GM06990 (cell line): Measurements from ENCODE around the gene CYB561D2.

ENCODE experiments used
- DNase-seq: peaks from one replicate; pipeline ENCODE4 v3.0.0-alpha.2; 2011; ENCODE audit not compliant: insufficient read length; ENCODE audit errors: extremely low read depth
- H3K27me3 ChIP-seq: replicated peaks from 2 replicates; pipeline ENCODE4 v1.6.0; 2011; ENCODE audit warnings: low read length; ENCODE audit not compliant: control insufficient read depth, insufficient read depth
- H3K36me3 ChIP-seq: 2 replicates; pipeline ENCODE4 v1.5.1; 2011; ENCODE audit warnings: low read length; ENCODE audit not compliant: control insufficient read depth, insufficient read depth
- H3K4me3 ChIP-seq: replicated peaks from 2 replicates; pipeline ENCODE4 v1.5.1; 2011; ENCODE audit warnings: low read depth, mild to moderate bottlenecking, control low read depth, low read length
- TF ChIP-seq, protein P1 (sequence below): IDR thresholded peaks from 2 replicates; pipeline ENCODE4 v1.5.1; 2011; ENCODE audit warnings: low read length, control low read depth, mild to moderate bottlenecking, inconsistent platforms; ENCODE audit not compliant: insufficient read depth, poor library complexity, severe bottlenecking

Gene CYB561D2

GRCh38 chr3:50381383-50381782 is 30.7 kb downstream of the CYB561D2 start:
- TF ChIP-seq, protein P1, sequence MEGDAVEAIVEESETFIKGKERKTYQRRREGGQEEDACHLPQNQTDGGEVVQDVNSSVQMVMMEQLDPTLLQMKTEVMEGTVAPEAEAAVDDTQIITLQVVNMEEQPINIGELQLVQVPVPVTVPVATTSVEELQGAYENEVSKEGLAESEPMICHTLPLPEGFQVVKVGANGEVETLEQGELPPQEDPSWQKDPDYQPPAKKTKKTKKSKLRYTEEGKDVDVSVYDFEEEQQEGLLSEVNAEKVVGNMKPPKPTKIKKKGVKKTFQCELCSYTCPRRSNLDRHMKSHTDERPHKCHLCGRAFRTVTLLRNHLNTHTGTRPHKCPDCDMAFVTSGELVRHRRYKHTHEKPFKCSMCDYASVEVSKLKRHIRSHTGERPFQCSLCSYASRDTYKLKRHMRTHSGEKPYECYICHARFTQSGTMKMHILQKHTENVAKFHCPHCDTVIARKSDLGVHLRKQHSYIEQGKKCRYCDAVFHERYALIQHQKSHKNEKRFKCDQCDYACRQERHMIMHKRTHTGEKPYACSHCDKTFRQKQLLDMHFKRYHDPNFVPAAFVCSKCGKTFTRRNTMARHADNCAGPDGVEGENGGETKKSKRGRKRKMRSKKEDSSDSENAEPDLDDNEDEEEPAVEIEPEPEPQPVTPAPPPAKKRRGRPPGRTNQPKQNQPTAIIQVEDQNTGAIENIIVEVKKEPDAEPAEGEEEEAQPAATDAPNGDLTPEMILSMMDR, result no peak
- DNase-seq, result no peak

GRCh38 chr3:50382722-50383121 is 32.1 kb downstream of the CYB561D2 start:
- DNase-seq, result no peak
- Histone ChIP-seq H3K27me3 (peaks cover 2% of the 10 kb centered on the region; the same call in 1 of the 2 replicates), H3K36me3 (no peaks in the 10 kb centered on the region), H3K4me3 (no peak overlapping the region)
- TF ChIP-seq, protein P1, result no peak

More at GRCh38 chr3:50381383-50381782, 30.7 kb downstream of the CYB561D2 start:
- H3K36me3 ChIP-seq, result no peaks in the 10 kb centered on the region
- no peak overlapping the region for H3K4me3 ChIP-seq
- H3K27me3 ChIP-seq, result no peaks in the 10 kb centered on the region; the same call in 1 of the 2 replicates

- TF ChIP-seq, protein P1, result no peak
- no peak for DNase-seq
- no peaks in the 10 kb centered on the region for H3K36me3 ChIP-seq
- H3K4me3 ChIP-seq, result no peak overlapping the region
- H3K27me3 ChIP-seq, result peaks cover 7% of the 10 kb centered on the region
Measured at GRCh38 chr3:50383750-50384149, 33.1 kb downstream of the CYB561D2 start.

DNA sequence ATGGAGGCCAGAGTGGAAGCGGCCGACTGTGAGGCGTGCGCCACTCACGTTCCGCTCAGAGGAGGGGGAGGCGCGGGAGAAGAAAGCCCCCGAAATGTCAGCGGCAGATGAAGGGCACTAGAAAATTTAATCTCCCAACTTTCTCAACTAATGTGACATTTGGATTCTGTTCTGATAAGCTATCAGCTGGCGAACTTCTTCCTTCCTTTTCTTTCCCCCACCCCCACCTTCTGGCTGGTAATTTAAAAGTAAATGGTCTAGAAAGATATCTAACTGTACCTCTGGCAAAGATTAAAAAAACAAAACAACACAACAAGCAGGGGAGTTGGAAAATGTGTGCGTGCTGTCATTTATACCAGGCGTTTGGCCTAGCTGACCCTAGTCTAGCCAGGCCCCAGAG is 35.1 kb downstream of the CYB561D2 start:
- H3K36me3 ChIP-seq, result no peaks in the 10 kb centered on the region
- no peak for DNase-seq
- H3K27me3 ChIP-seq, result peaks cover 7% of the 10 kb centered on the region
- TF ChIP-seq, protein P1, result no peak
- H3K4me3 ChIP-seq, result no peak overlapping the region

GRCh38 chr3:50388016-50388719 is 37.5 kb downstream of the CYB561D2 start:
- TF ChIP-seq, protein P1, result peak; percentile 58
- no peak overlapping the region for H3K4me3 ChIP-seq
- no peaks in the 10 kb centered on the region for H3K36me3 ChIP-seq
- H3K27me3 ChIP-seq, result peaks cover 7% of the 10 kb centered on the region
- no peak for DNase-seq
